GM19468 (cell line): Measurements from ENCODE around the gene PRDM16.

Source experiments
- ATAC-seq: cut with Tn5 transposase; IDR thresholded peaks from one replicate; pipeline ENCODE4 v1.9.1; 2021; ENCODE audit warnings: mild to moderate bottlenecking, moderate library complexity, moderate number of reproducible peaks; ENCODE audit not compliant: unreplicated experiment; ENCODE audit errors: extremely low read depth

The PRDM16 gene

DNA sequence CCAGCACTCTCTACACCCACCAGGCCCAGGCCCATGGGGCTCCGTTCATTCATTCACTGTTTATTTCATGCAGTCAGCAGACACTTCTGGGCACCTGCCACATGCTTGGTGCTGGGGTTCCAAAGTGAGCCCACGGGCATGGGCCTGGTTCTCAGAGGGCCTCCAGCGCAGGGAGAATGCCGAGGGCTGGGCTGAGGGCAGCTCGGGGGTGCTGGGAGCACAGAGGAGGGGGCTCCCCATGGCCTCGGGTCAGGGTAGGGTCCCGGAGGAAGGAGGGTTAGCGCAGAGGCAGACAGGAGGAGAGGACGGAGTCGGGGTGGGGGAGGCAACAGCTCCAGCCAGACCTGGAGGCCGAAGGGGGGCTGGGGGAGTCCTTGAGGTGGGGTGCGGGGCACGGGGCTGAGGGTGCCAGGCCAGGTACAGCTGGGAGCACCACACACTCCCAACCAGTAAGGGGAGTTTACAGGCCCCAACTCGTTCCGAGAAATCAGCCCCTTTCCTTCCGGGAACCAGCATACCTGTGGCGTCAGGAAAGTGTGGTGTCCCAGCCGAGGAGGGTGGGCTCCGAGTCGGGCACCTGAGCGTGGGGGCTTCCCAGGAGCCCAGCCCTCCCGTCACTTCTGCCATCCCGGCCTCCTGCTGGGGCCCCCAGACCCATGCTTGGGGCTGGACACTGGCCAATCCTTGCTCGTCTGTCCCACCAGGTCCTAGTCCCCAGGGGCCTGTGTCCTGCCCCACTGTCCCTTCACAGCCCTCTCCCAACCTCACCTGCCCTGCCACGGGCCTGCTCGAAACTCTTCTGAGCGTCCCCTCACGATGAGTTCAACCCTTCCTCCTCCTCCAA, 396.3 kb downstream of the PRDM16 start:
- ATAC-seq = no peak

GRCh38 chr1:3465935-3466321, 396.9 kb downstream of the PRDM16 start:
- no peak for ATAC-seq

- ATAC-seq = no peak
Observed at GRCh38 chr1:3466366-3467075, 397.5 kb downstream of the PRDM16 start.

DNA sequence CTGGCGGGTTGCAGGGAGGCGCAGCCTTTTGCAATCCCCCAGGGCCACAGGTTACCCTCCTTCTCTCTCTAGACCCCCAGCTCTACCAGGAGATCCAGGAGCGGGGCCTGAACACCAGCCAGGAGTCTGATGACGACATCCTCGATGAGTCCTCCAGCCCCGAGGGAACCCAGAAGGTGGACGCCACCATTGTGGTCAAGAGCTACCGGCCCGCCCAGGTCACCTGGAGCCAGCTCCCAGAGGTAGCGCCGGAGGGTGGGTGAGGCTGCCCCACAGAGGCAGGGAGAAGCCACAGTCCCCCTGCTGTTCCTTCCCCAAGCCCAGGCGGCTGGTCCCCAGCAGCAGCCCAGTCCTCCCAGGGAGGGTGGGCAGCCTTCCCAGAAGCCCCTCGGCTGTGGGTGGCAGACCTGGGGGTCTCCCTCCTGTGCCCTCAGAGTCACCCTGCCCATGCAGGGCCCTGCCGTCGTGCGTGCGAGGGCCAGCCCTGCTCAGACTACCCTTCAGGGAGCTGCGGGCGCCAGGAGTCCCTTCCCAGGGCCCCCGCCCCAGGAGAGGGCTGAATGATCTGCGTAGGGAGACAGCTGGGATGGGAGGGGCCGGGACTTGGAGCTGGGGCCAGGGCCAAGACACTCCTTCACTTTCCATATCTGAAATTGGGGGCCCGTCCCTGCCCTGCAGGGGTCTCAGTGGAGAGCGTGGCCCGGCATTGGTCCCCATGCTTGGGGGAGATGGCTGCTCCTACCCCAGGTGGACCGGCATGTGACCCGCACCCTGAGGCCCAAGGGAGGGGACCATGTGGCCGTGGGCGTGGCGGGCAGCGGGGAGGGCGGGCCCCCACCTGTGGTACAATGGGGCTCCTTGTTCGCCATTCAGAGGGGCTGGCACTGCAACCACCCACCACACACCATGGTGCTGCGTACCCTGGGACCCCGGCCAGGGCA, 398.4 kb downstream of the PRDM16 start:
- no peak for ATAC-seq

- ATAC-seq = no peak
Observed at GRCh38 chr1:3468236-3469103, 399.5 kb downstream of the PRDM16 start.

DNA sequence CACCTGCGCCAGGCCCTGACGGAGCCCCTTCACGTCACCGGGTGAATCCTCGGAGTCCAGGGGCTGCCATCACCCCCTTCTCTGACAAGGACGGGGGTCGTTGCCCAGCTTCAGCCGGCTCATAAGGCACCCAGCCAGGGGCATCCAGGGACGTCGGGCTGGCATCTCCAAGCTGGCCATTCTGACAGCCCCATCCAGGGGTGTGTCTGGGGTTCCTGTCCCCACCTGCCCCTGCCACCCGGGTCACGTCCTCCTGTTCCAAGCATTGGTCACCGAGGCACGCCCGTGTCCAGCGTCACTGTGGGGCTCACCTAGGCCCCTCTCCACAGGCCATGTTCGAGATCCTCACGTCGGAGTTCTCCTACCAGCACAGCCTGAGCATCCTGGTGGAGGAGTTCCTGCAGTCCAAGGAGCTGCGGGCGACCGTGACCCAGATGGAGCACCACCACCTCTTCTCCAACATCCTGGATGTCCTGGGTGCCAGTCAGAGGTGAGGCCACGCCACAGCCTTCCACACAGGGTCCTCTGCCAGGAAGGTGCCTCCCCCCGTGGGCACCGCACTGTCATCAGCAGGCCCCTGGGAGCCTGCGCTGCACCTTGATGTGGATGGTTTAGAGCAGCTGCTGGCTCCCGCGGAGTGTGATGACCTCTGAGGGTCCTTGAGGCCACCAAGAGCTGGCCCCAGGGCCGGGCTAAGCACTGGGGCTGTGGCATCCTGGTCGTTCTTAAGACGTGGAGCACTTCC, 400.3 kb downstream of the PRDM16 start:
- ATAC-seq = no peak

DNA sequence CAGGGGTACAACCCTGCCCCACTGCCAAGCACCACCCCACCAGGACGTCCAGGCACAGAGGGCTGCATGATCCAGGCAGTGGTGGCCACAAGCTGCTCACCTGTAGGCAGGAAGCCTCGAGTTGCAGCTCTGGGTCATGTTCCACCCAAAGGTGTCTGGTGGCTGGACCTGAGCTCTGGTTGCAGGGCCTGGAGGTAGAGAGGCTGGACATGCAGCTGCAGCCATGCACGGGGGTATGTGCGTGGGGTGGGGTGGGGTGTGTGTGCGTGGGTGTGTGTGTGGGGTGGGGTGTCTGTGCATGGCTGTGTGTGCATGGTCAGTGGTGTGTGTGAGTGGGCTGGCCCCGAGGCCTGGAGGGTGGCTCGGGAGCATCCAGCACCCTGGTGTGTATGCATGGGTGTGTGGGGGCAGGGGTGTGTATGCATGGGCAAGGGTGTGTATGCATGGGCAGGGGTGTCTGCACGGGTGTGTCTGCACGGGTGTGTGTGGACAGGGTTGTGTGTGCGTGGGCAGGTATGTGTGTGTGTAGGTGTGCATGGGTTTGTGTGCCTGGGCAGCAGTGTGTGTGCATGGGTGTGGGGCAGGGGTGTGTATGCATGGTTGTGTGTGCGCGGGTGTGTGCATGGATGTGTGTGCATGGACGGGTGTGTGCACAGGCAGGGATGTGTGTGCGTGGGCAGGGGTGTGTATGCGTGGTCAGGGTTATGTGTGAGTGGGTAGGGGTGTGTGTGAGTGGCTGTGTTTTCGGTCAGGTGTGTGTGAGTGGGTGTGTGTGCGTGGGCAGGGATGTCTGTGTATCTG, 401.0 kb downstream of the PRDM16 start:
- no peak for ATAC-seq

DNA sequence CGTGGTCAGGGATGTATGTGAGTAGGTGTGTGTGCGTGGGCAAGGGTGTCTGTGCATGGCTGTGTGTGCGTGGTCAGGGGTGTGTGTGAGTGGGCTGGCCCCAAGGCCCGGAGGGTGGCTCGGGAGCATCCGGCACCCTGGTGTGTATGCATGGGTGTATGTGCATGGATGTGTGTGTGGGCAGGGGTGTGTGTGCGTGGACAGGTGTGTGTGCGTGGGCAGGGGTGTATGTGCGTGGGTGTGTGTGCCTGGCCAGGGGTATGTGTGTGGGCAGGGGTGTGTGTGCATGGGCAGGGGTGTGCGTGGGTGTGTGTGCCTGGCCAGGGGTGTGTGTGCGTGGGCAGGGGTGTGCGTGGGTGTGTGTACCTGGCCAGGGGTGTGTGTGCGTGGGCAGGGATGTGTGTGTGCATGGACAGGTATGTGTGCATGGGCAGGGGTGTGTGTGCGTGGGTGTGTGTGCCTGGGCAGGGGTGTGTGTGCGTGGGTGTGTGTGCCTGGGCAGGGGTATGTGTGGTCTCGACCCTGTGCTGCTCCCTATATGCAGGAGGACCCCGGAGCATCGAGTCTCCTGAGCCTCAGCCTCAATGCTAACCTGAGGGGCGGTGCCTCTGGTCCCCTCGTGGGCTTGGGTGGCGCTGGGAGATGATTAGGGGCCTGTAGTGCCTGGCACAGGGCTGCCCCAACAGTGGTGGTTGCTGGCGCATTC, 401.8 kb downstream of the PRDM16 start:
- no peak for ATAC-seq

DNA sequence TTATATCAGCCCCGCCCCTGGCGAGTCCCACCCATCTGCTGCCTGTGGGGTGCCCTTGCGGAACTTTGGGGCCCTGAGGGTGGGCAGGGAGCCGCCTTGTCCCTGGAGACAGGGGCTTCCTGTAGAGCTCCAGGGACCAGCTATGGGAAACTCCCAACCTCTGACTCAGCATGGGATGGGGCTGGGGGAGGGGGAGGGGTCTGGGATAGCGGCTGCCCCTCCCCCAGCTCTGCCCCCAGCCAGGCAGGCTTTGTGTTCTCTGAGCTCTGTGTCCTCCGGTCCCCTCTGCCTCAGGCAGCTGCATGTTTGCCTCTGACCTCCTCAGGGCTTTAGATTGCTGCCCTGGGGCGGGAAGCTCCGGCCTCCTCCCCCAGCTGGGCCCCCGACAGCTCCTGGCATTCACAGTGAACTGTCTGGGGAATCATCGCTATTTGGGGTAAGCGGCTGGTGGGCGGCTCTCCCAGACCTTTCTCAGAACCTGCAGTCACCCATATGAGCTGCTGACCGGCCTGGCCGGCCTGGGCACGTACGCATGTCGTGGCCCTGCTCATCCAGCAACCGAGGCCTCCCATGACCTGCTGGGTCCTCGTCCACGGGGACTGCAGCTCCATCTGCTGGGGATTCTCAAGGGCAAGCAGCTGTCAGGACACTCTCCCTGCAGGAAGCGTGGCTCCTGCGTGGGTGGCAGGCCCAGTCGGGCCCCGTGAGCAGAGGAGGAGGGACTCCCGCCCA, 402.5 kb downstream of the PRDM16 start:
- ATAC-seq = no peak

DNA sequence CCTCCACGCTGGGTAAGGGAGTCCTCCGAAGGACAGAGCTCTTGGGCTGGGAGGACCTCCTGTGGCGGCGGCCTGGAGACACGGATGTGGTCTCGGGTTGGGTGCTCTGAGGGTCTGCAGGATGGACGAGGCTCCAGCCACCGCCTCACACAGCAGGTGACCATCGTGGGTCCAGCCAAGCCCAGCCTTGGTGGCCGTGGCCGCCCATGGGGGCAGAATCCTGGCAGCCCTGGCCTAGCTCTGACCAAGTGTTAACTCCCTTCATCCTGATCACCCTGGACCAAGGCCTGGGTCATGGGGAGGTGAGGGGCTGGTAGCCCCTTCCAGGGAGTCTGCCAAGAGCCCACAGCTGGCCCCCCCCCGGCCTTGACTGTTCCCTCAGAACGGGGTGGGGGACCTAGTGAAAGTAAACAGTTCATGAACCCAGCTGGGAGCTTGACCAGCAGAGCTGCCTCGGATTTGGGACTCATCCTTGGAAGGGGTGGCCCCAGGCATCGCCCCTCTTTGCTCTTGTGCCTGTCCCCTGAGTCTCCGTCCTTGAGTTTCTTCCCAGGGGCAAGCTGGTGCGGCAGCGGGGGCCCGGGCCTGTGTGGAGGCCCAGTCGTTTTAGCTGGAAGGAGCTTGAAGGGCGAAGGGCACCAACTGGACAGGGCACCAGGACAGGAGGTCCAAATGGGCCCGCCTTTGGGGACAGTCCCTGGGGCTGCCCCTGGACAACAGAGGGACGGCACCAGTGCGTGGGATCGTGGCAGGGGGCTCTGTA, 403.3 kb downstream of the PRDM16 start:
- ATAC-seq = no peak

- ATAC-seq = no peak
Observed at GRCh38 chr1:3472906-3473305, 403.9 kb downstream of the PRDM16 start.

GRCh38 chr1:3473381-3473844, 404.4 kb downstream of the PRDM16 start:
- no peak for ATAC-seq

DNA sequence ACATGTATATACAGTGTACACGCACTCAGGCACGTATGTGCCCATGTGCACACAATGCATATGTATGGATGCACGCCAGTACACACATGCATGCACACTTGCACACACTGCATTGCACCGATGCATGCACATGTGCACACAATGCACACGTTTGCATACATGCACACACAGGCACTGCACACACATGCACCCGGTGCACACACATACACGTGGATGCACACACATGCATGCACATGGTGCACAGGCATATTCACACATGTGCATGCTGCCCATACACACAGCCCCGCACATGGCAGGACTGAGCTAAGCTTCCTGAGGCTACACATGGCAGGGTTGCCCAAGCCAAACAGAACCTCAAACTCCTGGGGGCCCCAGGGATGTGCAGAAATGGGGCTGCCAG, 405.0 kb downstream of the PRDM16 start:
- ATAC-seq = no peak

GRCh38 chr1:3474421-3474820, 405.4 kb downstream of the PRDM16 start:
- ATAC-seq = no peak

- ATAC-seq = no peak
Observed at GRCh38 chr1:3475839-3476573, 407.0 kb downstream of the PRDM16 start.
